ENCODE measurements around the gene PCSK6.

GRCh38 chr15:101357333-101357732 is 132.2 kb downstream of the PCSK6 start:
- TF ChIP-seq, protein P1, sequence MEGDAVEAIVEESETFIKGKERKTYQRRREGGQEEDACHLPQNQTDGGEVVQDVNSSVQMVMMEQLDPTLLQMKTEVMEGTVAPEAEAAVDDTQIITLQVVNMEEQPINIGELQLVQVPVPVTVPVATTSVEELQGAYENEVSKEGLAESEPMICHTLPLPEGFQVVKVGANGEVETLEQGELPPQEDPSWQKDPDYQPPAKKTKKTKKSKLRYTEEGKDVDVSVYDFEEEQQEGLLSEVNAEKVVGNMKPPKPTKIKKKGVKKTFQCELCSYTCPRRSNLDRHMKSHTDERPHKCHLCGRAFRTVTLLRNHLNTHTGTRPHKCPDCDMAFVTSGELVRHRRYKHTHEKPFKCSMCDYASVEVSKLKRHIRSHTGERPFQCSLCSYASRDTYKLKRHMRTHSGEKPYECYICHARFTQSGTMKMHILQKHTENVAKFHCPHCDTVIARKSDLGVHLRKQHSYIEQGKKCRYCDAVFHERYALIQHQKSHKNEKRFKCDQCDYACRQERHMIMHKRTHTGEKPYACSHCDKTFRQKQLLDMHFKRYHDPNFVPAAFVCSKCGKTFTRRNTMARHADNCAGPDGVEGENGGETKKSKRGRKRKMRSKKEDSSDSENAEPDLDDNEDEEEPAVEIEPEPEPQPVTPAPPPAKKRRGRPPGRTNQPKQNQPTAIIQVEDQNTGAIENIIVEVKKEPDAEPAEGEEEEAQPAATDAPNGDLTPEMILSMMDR (conservative IDR thresholded peaks at IDR 0.05; ENCODE audit: low read length) = no peak
- TF ChIP-seq EZH2phosphoT487 (IDR thresholded peaks at IDR 0.05; ENCODE audit: borderline replicate concordance) = no peak
